ENCODE measurements around the gene PTN. TPM values are rescaled to one million over a fixed set of nuclear protein-coding genes. Genes with fewer than 3 reads are reported as not detected.

The PTN gene
- total RNA-seq, 1 donor from 2014 or later = 207 TPM

DNA sequence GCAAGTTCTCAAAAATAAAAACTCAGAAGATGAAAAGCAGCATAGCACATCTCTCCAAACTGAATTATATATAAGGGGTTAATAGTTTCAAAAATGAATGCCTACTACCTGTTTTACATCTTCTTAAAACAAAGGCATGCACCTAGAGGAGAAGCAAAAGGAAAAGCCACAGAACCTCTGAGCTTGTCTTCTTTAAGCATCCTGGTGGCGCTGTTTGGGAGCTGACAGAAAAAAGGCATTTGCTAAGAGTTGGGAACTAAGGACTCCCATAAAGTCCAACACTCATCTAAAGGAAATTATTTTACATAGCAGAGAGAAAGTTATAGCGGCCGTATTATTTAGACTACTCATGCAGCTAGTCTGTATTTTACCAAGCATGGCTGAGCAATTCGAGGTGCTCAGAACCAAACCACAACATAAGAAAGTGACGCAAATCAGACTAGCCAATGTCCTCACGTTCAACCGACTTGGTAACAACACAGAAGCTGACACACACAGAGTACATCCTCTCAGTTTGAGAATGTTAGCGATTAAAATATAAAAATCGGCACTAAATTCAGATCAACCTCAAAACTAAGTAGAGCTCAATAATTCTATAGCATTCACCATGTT, 38.8 kb downstream of the PTN start:
- Mint-ChIP-seq H3K4me3 (peak overlapping the region; percentile 70), H3K27ac (peak overlapping the region; percentile 94), H3K36me3 (peaks cover 42% of the 10 kb centered on the region), H3K9me3 (peaks cover 29% of the 10 kb centered on the region), H3K27me3 (ENCODE audit: insufficient read depth, low read depth) (no peaks in the 10 kb centered on the region), H3K4me1 (peaks cover 79% of the 10 kb centered on the region)
- Histone ChIP-seq H3K4me3 (no peak overlapping the region), H3K27me3 (no peaks in the 10 kb centered on the region), H3F3A (ENCODE audit: low read depth) (no peaks in the 10 kb centered on the region), H3K9me3 (ENCODE audit: low read depth) (no peaks in the 10 kb centered on the region), H3K36me3 (no peaks in the 10 kb centered on the region), H3K27ac (no peak overlapping the region), H3K9ac (no peak overlapping the region), H3K4me2 (no peak overlapping the region), H3K79me2 (ENCODE audit: low read depth) (no peaks in the 10 kb centered on the region), H4K20me1 (ENCODE audit: low read depth) (no peaks in the 10 kb centered on the region), H2AFZ (replicated peaks) (no peak overlapping the region), H3K4me1 (peaks cover 28% of the 10 kb centered on the region)
- peak; percentile 10 for DNase-seq (ENCODE audit: low spot score)
- no peak for TF ChIP-seq EZH2 (IDR thresholded peaks at IDR 0.05)
- no peak for TF ChIP-seq EZH2phosphoT487 (IDR thresholded peaks at IDR 0.05)
- no peak for TF ChIP-seq CTCF (IDR thresholded peaks at IDR 0.05)

GRCh38 chr7:137304165-137304564, 39.4 kb downstream of the PTN start:
- H3K9me3 Mint-ChIP-seq = peaks cover 26% of the 10 kb centered on the region
- Histone ChIP-seq H3K4me2 (no peak overlapping the region), H3K9me3 (ENCODE audit: low read depth) (no peaks in the 10 kb centered on the region), H3K27ac (no peak overlapping the region), H3K9ac (no peak overlapping the region), H4K20me1 (ENCODE audit: low read depth) (no peaks in the 10 kb centered on the region), H2AFZ (replicated peaks) (no peak overlapping the region), H3K79me2 (ENCODE audit: low read depth) (no peaks in the 10 kb centered on the region), H3F3A (ENCODE audit: low read depth) (no peaks in the 10 kb centered on the region), H3K36me3 (no peaks in the 10 kb centered on the region), H3K27me3 (no peaks in the 10 kb centered on the region), H3K4me3 (no peak overlapping the region), H3K4me1 (peaks cover 28% of the 10 kb centered on the region)
- no peak for TF ChIP-seq CTCF (IDR thresholded peaks at IDR 0.05)
- no peak for TF ChIP-seq EZH2phosphoT487 (IDR thresholded peaks at IDR 0.05)
- no peak for TF ChIP-seq EZH2 (IDR thresholded peaks at IDR 0.05)
- H3K4me1 Mint-ChIP-seq = peaks cover 79% of the 10 kb centered on the region
- DNase-seq (ENCODE audit: low spot score) = peak; percentile 8
- H3K4me3 Mint-ChIP-seq = peak overlapping the region; percentile 70
- peak overlapping the region; percentile 94 for H3K27ac Mint-ChIP-seq
- H3K36me3 Mint-ChIP-seq = peaks cover 39% of the 10 kb centered on the region
- no peaks in the 10 kb centered on the region for H3K27me3 Mint-ChIP-seq (ENCODE audit: insufficient read depth, low read depth)

DNA sequence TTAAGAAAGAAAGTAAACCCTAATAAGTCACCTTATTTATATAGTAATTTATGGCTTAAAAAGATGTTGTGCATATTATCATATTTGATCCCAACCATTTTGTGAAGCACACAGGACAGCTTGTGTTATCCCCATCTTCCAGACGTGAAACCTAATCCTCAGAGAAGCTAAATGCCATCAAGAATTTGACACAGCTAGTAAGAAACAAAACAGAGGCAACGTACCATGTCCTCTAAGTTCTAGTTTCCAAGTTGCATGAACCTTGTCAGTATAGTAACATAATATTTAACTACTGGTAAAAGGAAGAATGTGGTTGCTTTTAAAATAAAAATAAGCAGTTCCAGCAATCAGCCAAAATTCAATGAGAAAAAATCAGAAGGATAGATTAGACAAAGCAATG, 41.5 kb downstream of the PTN start:
- Histone ChIP-seq H3K9me3 (ENCODE audit: low read depth) (no peaks in the 10 kb centered on the region), H3K36me3 (no peaks in the 10 kb centered on the region), H3K79me2 (ENCODE audit: low read depth) (peaks cover 3% of the 10 kb centered on the region), H3K27ac (no peak overlapping the region), H3K4me1 (peaks cover 28% of the 10 kb centered on the region), H3F3A (ENCODE audit: low read depth) (no peaks in the 10 kb centered on the region), H3K9ac (no peak overlapping the region), H3K27me3 (no peaks in the 10 kb centered on the region), H2AFZ (replicated peaks) (no peak overlapping the region), H4K20me1 (ENCODE audit: low read depth) (no peaks in the 10 kb centered on the region), H3K4me3 (no peak overlapping the region), H3K4me2 (no peak overlapping the region)
- Mint-ChIP-seq H3K4me3 (peak overlapping the region; percentile 70), H3K27ac (peak overlapping the region; percentile 97), H3K36me3 (peaks cover 44% of the 10 kb centered on the region), H3K9me3 (peaks cover 28% of the 10 kb centered on the region), H3K27me3 (ENCODE audit: insufficient read depth, low read depth) (peaks cover 2% of the 10 kb centered on the region), H3K4me1 (peaks cover 79% of the 10 kb centered on the region)
- no peak for DNase-seq (ENCODE audit: low spot score)
- no peak for TF ChIP-seq EZH2phosphoT487 (IDR thresholded peaks at IDR 0.05)
- no peak for TF ChIP-seq CTCF (IDR thresholded peaks at IDR 0.05)
- no peak for TF ChIP-seq EZH2 (IDR thresholded peaks at IDR 0.05)
